Activated naive CD4-positive, alpha-beta T cell treated with anti-CD3 and anti-CD28 coated beads, Interleukin-2, amount 50 U/mL, for 24 hours (primary cell): Measurements from ENCODE around the gene MKKS.

Experiments
- H3K27ac Mint-ChIP-seq: one replicate; pipeline ENCODE4 v1.8.0; 2021; ENCODE audit warnings: mild to moderate bottlenecking, mixed read lengths
- H3K27me3 Mint-ChIP-seq: one replicate; pipeline ENCODE4 v1.8.0; 2021; ENCODE audit warnings: mixed read lengths
- H3K36me3 Mint-ChIP-seq: one replicate; pipeline ENCODE4 v1.8.0; 2021; ENCODE audit warnings: mixed read lengths
- H3K4me1 Mint-ChIP-seq: one replicate; pipeline ENCODE4 v1.8.0; 2021; ENCODE audit warnings: mixed read lengths
- H3K4me3 Mint-ChIP-seq: one replicate; pipeline ENCODE4 v1.8.0; 2021; ENCODE audit warnings: mild to moderate bottlenecking, mixed read lengths
- H3K9me3 Mint-ChIP-seq: one replicate; pipeline ENCODE4 v1.8.0; 2021; ENCODE audit warnings: mixed read lengths

MKKS gene

GRCh38 chr20:10433623-10434466, at the start of gene MKKS:
Gene MKKS, minus strand, starts transcription at chr20:10434222. Its CDS starts 20,708 bp downstream, at chr20:10413514.
- H3K4me3 Mint-ChIP-seq: peak within 1 kb of the TSS; percentile 94
- peaks cover 55% of the 10 kb centered on the region for H3K4me1 Mint-ChIP-seq
- H3K27ac Mint-ChIP-seq: peak within 1 kb of the TSS; percentile 90
- H3K9me3 Mint-ChIP-seq: no peaks in the 10 kb centered on the region
- no peaks in the 10 kb centered on the region for H3K27me3 Mint-ChIP-seq
- peaks cover 2% of the 10 kb centered on the region for H3K36me3 Mint-ChIP-seq

- Mint-ChIP-seq H3K27ac (no peak overlapping the region), H3K4me3 (no peak overlapping the region), H3K9me3 (no peaks in the 10 kb centered on the region), H3K4me1 (peaks cover 19% of the 10 kb centered on the region), H3K36me3 (peaks cover 6% of the 10 kb centered on the region), H3K27me3 (no peaks in the 10 kb centered on the region)
Observed at GRCh38 chr20:10483691-10484090, 49.7 kb upstream of the MKKS start.

- H3K36me3 Mint-ChIP-seq: peaks cover 7% of the 10 kb centered on the region
- H3K27me3 Mint-ChIP-seq: no peaks in the 10 kb centered on the region
- H3K9me3 Mint-ChIP-seq: no peaks in the 10 kb centered on the region
- H3K4me3 Mint-ChIP-seq: no peak overlapping the region
- no peak overlapping the region for H3K27ac Mint-ChIP-seq
- peaks cover 4% of the 10 kb centered on the region for H3K4me1 Mint-ChIP-seq
Observed at GRCh38 chr20:10481676-10482075, 47.7 kb upstream of the MKKS start.

GRCh38 chr20:10478930-10479329, 44.9 kb upstream of the MKKS start:
- Mint-ChIP-seq H3K27ac (no peak overlapping the region), H3K36me3 (peaks cover 3% of the 10 kb centered on the region), H3K27me3 (no peaks in the 10 kb centered on the region), H3K9me3 (no peaks in the 10 kb centered on the region), H3K4me1 (peaks cover 15% of the 10 kb centered on the region), H3K4me3 (no peak overlapping the region)

- H3K9me3 Mint-ChIP-seq: no peaks in the 10 kb centered on the region
Observed at GRCh38 chr20:10478205-10478604, 44.2 kb upstream of the MKKS start.

GRCh38 chr20:10476319-10476724, 42.3 kb upstream of the MKKS start:
- H3K9me3 Mint-ChIP-seq: no peaks in the 10 kb centered on the region
- peak overlapping the region; percentile 35 for H3K27ac Mint-ChIP-seq
- H3K36me3 Mint-ChIP-seq: peaks cover 4% of the 10 kb centered on the region
- H3K4me1 Mint-ChIP-seq: peaks cover 15% of the 10 kb centered on the region
- H3K4me3 Mint-ChIP-seq: no peak overlapping the region
- H3K27me3 Mint-ChIP-seq: no peaks in the 10 kb centered on the region

More at GRCh38 chr20:10478205-10478604, 44.2 kb upstream of the MKKS start:
- Mint-ChIP-seq H3K4me3 (no peak overlapping the region), H3K36me3 (peaks cover 2% of the 10 kb centered on the region), H3K4me1 (peaks cover 15% of the 10 kb centered on the region), H3K27ac (no peak overlapping the region), H3K27me3 (no peaks in the 10 kb centered on the region)

- H3K27me3 Mint-ChIP-seq: no peaks in the 10 kb centered on the region
- H3K27ac Mint-ChIP-seq: no peak overlapping the region
- peaks cover 6% of the 10 kb centered on the region for H3K36me3 Mint-ChIP-seq
- H3K4me3 Mint-ChIP-seq: no peak overlapping the region
- no peaks in the 10 kb centered on the region for H3K9me3 Mint-ChIP-seq
- peaks cover 16% of the 10 kb centered on the region for H3K4me1 Mint-ChIP-seq
Observed at GRCh38 chr20:10475225-10475624, 41.2 kb upstream of the MKKS start.

- no peaks in the 10 kb centered on the region for H3K27me3 Mint-ChIP-seq
- peak overlapping the region; percentile 35 for H3K27ac Mint-ChIP-seq
Observed at GRCh38 chr20:10474606-10475184, 40.7 kb upstream of the MKKS start.

GRCh38 chr20:10472871-10473270, 38.8 kb upstream of the MKKS start:
- H3K4me1 Mint-ChIP-seq: peaks cover 28% of the 10 kb centered on the region
- peaks cover 12% of the 10 kb centered on the region for H3K36me3 Mint-ChIP-seq
- no peaks in the 10 kb centered on the region for H3K9me3 Mint-ChIP-seq
- no peak overlapping the region for H3K27ac Mint-ChIP-seq
- H3K4me3 Mint-ChIP-seq: no peak overlapping the region
- H3K27me3 Mint-ChIP-seq: no peaks in the 10 kb centered on the region

More at GRCh38 chr20:10474606-10475184, 40.7 kb upstream of the MKKS start:
- Mint-ChIP-seq H3K9me3 (no peaks in the 10 kb centered on the region), H3K36me3 (peaks cover 10% of the 10 kb centered on the region), H3K4me3 (no peak overlapping the region), H3K4me1 (peaks cover 21% of the 10 kb centered on the region)

GRCh38 chr20:10470276-10470675, 36.3 kb upstream of the MKKS start:
- Mint-ChIP-seq H3K27me3 (no peaks in the 10 kb centered on the region), H3K27ac (no peak overlapping the region), H3K4me3 (no peak overlapping the region), H3K36me3 (peaks cover 10% of the 10 kb centered on the region), H3K9me3 (no peaks in the 10 kb centered on the region), H3K4me1 (peaks cover 24% of the 10 kb centered on the region)

GRCh38 chr20:10469599-10469998, 35.6 kb upstream of the MKKS start:
- Mint-ChIP-seq H3K4me1 (peaks cover 18% of the 10 kb centered on the region), H3K9me3 (no peaks in the 10 kb centered on the region), H3K27ac (no peak overlapping the region), H3K36me3 (peaks cover 11% of the 10 kb centered on the region), H3K4me3 (no peak overlapping the region), H3K27me3 (no peaks in the 10 kb centered on the region)

GRCh38 chr20:10469056-10469455, 35.0 kb upstream of the MKKS start:
- Mint-ChIP-seq H3K27ac (no peak overlapping the region), H3K4me3 (no peak overlapping the region), H3K4me1 (peaks cover 13% of the 10 kb centered on the region), H3K9me3 (no peaks in the 10 kb centered on the region), H3K27me3 (no peaks in the 10 kb centered on the region), H3K36me3 (peaks cover 11% of the 10 kb centered on the region)

GRCh38 chr20:10468340-10468845, 34.4 kb upstream of the MKKS start:
- no peaks in the 10 kb centered on the region for H3K27me3 Mint-ChIP-seq
- H3K4me1 Mint-ChIP-seq: peaks cover 13% of the 10 kb centered on the region
- H3K36me3 Mint-ChIP-seq: peaks cover 17% of the 10 kb centered on the region
- H3K4me3 Mint-ChIP-seq: no peak overlapping the region
- no peaks in the 10 kb centered on the region for H3K9me3 Mint-ChIP-seq
- no peak overlapping the region for H3K27ac Mint-ChIP-seq

- no peak overlapping the region for H3K27ac Mint-ChIP-seq
- no peak overlapping the region for H3K4me3 Mint-ChIP-seq
- H3K36me3 Mint-ChIP-seq: peaks cover 21% of the 10 kb centered on the region
- H3K4me1 Mint-ChIP-seq: peaks cover 13% of the 10 kb centered on the region
- H3K27me3 Mint-ChIP-seq: no peaks in the 10 kb centered on the region
- peaks cover 5% of the 10 kb centered on the region for H3K9me3 Mint-ChIP-seq
Observed at GRCh38 chr20:10467681-10468339, 33.8 kb upstream of the MKKS start.

- H3K4me3 Mint-ChIP-seq: no peak overlapping the region
- H3K4me1 Mint-ChIP-seq: peaks cover 13% of the 10 kb centered on the region
- peaks cover 5% of the 10 kb centered on the region for H3K9me3 Mint-ChIP-seq
- H3K27ac Mint-ChIP-seq: no peak overlapping the region
- H3K36me3 Mint-ChIP-seq: peaks cover 24% of the 10 kb centered on the region
- no peaks in the 10 kb centered on the region for H3K27me3 Mint-ChIP-seq
Observed at GRCh38 chr20:10466855-10467254, 32.8 kb upstream of the MKKS start.

- Mint-ChIP-seq H3K27me3 (no peaks in the 10 kb centered on the region), H3K4me1 (peaks cover 13% of the 10 kb centered on the region), H3K27ac (no peak overlapping the region), H3K36me3 (peaks cover 22% of the 10 kb centered on the region), H3K9me3 (peaks cover 5% of the 10 kb centered on the region), H3K4me3 (no peak overlapping the region)
Observed at GRCh38 chr20:10466325-10466724, 32.3 kb upstream of the MKKS start.
